NB4 (cell line): ENCODE data around the gene PRKG1.

Source experiments
- CTCF ChIP-seq: IDR thresholded peaks from one replicate; pipeline ENCODE4 v1.5.1; 2012; ENCODE audit warnings: low read depth, low read length
- MYC ChIP-seq: IDR thresholded peaks from 2 replicates; pipeline ENCODE4 v1.6.1; 2011; ENCODE audit warnings: low read depth, low read length
- POLR2A ChIP-seq: IDR thresholded peaks from 2 replicates; pipeline ENCODE4 v1.6.1; 2011; ENCODE audit warnings: mild to moderate bottlenecking; ENCODE audit not compliant: insufficient read length; ENCODE audit errors: extremely low read depth
- TF ChIP-seq, protein P1 (sequence below): IDR thresholded peaks from 2 replicates; pipeline ENCODE4 v1.6.1; 2011; ENCODE audit warnings: low read depth, low read length

DNA sequence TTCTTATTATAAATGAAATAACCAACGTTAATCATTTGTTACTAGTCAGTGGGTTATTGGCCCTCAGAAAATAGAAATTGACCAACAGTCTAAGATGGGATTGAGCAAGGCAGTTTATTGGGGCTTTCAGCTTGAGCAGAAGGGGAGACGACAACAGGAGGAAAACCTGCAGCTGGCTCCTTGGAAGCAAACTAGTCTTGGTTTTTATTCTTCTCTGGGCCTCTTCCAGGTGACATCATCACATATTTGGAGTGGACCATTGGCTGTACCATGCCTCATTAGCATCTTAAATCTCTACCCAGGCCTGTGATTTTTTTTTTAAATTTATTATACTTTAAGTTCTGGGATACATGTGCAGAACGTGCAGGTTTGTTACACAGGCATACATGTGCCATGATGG is 684.1 kb downstream of the PRKG1 start:
- TF ChIP-seq CTCF (no peak), POLR2A (no peak), MYC (no peak)
- TF ChIP-seq, protein P1, sequence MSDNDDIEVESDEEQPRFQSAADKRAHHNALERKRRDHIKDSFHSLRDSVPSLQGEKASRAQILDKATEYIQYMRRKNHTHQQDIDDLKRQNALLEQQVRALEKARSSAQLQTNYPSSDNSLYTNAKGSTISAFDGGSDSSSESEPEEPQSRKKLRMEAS = no peak
